Retinal pigment epithelial cell (primary cell): ENCODE data around the gene KCNH3.

Source experiments
- DNase-seq: peaks from one replicate; pipeline ENCODE4 v3.0.0-alpha.2; 2010; ENCODE audit warnings: low read depth
- H3K4me3 ChIP-seq: 2 replicates; pipeline ENCODE4 v1.5.1; 2011; ENCODE audit warnings: mild to moderate bottlenecking, low read length, control low read depth, moderate library complexity
- CTCF ChIP-seq: conservative IDR thresholded peaks from 2 replicates; pipeline ENCODE4 v1.5.1; 2011; ENCODE audit warnings: low read depth, low read length, control low read depth, inconsistent platforms

Gene KCNH3

GRCh38 chr12:49562233-49562632, 23.4 kb downstream of the KCNH3 start:
- no peak for DNase-seq
- TF ChIP-seq CTCF: no peak
- H3K4me3 ChIP-seq: no peak overlapping the region

- DNase-seq: no peak
- no peak for TF ChIP-seq CTCF
Measured at GRCh38 chr12:49562831-49563230, 24.0 kb downstream of the KCNH3 start.

GRCh38 chr12:49563951-49564685, 25.3 kb downstream of the KCNH3 start:
- no peak for TF ChIP-seq CTCF
- no peak overlapping the region for H3K4me3 ChIP-seq
- DNase-seq: no peak

More at GRCh38 chr12:49562831-49563230, 24.0 kb downstream of the KCNH3 start:
- H3K4me3 ChIP-seq: no peak overlapping the region

GRCh38 chr12:49564686-49565405, 26.0 kb downstream of the KCNH3 start:
- H3K4me3 ChIP-seq: no peak overlapping the region
- TF ChIP-seq CTCF: no peak
- no peak for DNase-seq

GRCh38 chr12:49565406-49566265, 26.8 kb downstream of the KCNH3 start:
- H3K4me3 ChIP-seq: no peak overlapping the region
- DNase-seq: no peak
- TF ChIP-seq CTCF: no peak

GRCh38 chr12:49566361-49566760, 27.5 kb downstream of the KCNH3 start:
- DNase-seq: no peak
- TF ChIP-seq CTCF: no peak
- H3K4me3 ChIP-seq: no peak overlapping the region
